Neuron (in vitro differentiated cells): Measurements from ENCODE around the gene ATF1.
"Not testable (repeated sequence)": the region's sequence is repeated elsewhere in the genome, so short reads cannot be mapped to it uniquely, and the experiment has no call there.

Experiments used
- H2AFZ ChIP-seq: one replicate; pipeline ENCODE4 v1.6.1; 2013; ENCODE audit warnings: low read depth, mild to moderate bottlenecking, inconsistent platforms, low read length, moderate library complexity
- H3K27me3 ChIP-seq: one replicate; pipeline ENCODE4 v1.6.1; 2013; ENCODE audit warnings: low read length; ENCODE audit not compliant: insufficient read depth
- H3K36me3 ChIP-seq: one replicate; pipeline ENCODE4 v1.6.1; 2013; ENCODE audit warnings: low read length; ENCODE audit not compliant: insufficient read depth
- H3K4me1 ChIP-seq: one replicate; pipeline ENCODE4 v1.6.1; 2013; ENCODE audit warnings: low read length; ENCODE audit not compliant: insufficient read depth
- H3K4me3 ChIP-seq: 2 replicates; pipeline ENCODE4 v1.5.1; 2013; ENCODE audit warnings: mild to moderate bottlenecking, low read length, moderate library complexity
- H3K9me3 ChIP-seq: one replicate; pipeline ENCODE4 v1.6.1; 2013; ENCODE audit warnings: low read length

ATF1 gene

DNA sequence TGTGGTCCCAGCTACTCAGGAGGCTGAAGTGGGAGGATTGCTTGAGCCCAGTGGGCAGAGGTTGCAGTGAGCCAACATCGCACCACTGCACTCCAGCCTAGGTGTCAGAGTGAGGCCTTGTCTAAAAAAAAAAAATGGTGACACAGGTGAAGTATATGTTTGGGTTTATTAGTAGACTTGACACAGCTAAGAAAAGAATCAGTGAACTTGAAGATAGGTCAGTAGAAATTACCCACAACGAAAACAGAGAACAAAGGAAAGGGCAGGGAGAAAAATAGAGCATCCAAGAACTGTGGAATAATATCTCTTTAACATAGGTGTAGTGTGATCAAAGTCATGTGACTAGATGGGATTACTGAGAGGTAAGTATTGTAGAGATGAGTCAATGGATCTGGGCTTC is 23.7 kb downstream of the ATF1 start:
- H3K4me3 ChIP-seq, result no peak overlapping the region
- H3K27me3 ChIP-seq, result no peaks in the 10 kb centered on the region
- H3K9me3 ChIP-seq, result peaks cover 8% of the 10 kb centered on the region
- no peaks in the 10 kb centered on the region for H3K4me1 ChIP-seq
- peaks cover 3% of the 10 kb centered on the region for H3K36me3 ChIP-seq
- no peak overlapping the region for H2AFZ ChIP-seq

DNA sequence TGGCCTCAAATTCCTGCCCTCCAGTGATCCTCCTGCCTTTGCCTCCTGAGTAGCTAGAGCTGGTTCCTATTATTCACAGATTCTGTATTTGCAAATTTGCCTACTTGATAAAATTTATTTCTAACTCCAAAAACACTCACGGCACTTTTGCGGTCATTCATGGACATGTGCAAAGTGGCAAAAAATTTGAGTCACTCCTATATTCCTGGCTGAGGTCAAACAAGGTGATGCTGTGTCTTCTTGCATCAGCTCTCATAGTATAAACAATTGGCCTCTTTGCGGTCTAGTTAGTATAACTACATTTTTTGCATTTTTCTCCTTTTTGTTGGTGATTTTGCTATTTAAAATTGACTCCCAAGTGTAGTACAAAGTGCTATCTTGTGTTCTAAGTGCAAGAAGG is 24.7 kb downstream of the ATF1 start:
- H3K4me3 ChIP-seq, result no peak overlapping the region
- no peaks in the 10 kb centered on the region for H3K36me3 ChIP-seq
- H3K9me3 ChIP-seq, result peaks cover 8% of the 10 kb centered on the region
- no peak overlapping the region for H2AFZ ChIP-seq
- H3K4me1 ChIP-seq, result no peaks in the 10 kb centered on the region
- H3K27me3 ChIP-seq, result no peaks in the 10 kb centered on the region

DNA sequence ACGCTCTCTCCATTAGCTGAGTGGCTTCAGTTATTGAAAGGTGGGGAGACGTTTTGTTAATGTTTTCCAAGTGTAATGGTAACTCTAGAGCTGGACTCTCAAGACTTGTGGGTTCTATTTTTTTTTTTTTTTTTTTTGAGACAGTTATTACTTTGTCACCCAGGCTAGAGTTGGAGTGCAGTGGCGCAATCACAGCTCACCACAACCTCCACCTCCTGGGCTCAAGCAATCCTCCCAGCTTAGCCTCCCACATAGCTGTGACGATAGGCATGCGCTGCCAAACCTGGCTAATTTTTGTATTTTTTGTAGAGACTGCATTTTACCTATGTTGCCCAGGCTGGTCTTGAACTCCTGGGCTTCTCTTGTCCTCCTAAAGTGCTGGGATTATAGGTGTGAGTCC is 26.2 kb downstream of the ATF1 start:
- Histone ChIP-seq H2AFZ (no peak overlapping the region), H3K9me3 (peaks cover 8% of the 10 kb centered on the region), H3K4me3 (no peak overlapping the region), H3K4me1 (no peaks in the 10 kb centered on the region), H3K27me3 (no peaks in the 10 kb centered on the region), H3K36me3 (no peaks in the 10 kb centered on the region)

DNA sequence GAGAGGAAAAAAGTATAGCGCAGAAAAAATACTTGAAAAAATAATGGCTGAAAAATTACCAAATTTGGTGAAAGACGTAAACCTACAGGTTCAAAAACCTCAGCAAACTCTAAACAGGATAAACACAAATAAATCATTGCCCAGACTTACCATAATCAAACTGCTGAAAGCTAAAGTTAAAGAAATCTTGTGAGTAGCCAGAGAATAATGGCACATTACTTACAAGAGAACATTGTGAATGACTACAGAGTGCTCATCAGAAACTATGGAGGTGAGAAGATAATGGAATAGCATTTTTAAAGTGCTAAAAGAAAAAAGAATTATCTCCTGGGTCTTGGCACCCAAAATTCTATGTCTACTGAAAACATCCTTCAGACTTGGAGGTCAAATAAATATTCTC is 36.0 kb downstream of the ATF1 start:
- H3K9me3 ChIP-seq, result peaks cover 24% of the 10 kb centered on the region
- H3K36me3 ChIP-seq, result peaks cover 42% of the 10 kb centered on the region
- no peaks in the 10 kb centered on the region for H3K27me3 ChIP-seq
- H2AFZ ChIP-seq, result no peak overlapping the region
- H3K4me3 ChIP-seq, result no peak overlapping the region
- H3K4me1 ChIP-seq, result no peaks in the 10 kb centered on the region

DNA sequence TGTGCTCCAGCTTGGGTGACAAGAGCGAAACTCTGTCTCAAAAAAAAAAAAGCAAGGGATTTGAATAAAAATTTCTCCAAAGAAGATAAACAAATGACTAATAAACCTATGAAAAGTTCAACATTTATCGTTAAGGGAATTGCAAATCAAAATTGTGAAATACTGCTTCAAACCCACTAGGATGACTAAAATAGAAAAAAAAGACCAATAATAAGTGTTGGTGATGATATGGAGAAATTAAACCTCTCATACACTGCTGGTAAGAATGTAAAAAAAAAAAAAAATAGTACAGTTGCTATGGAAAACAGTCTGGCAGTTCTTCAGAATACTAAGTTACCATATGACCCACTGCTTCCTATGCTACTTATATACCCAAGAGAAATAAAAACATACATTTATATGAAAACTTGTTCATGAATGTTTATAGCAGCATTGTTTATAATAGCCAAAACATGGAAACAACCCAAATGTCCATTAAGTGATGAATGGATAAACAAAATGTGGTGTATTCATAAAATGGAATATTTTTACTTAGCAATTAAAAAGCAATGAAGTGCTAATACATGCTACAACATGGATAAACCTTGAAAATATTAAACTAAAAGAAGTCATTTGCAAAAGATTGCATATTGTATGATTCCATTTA is 39.5 kb downstream of the ATF1 start:
- peaks cover 24% of the 10 kb centered on the region for H3K36me3 ChIP-seq
- H3K4me1 ChIP-seq, result no peaks in the 10 kb centered on the region
- H3K27me3 ChIP-seq, result no peaks in the 10 kb centered on the region
- H3K9me3 ChIP-seq, result peaks cover 19% of the 10 kb centered on the region
- no peak overlapping the region for H3K4me3 ChIP-seq
- H2AFZ ChIP-seq, result no peak overlapping the region

DNA sequence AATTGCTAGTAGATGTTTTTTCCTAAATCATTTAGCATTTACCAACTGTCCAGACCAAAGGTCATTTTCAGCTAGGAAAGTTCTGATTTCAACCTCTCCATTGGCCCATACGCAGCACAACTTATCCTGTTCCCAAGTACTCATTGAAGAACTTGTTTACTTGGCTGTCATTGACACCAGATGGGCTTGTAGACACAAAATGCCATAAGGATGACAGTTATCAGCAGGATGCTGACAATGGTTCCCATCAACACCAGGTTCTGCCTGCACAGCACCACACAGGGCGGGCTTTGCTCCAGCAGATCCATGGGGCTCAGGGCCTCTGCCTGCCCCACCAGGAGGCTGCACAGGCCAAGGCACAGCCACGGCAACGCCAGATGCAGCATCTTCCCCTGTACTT is 42.3 kb downstream of the ATF1 start:
- H2AFZ ChIP-seq, result no peak overlapping the region
- peaks cover 24% of the 10 kb centered on the region for H3K36me3 ChIP-seq
- H3K27me3 ChIP-seq, result no peaks in the 10 kb centered on the region
- no peaks in the 10 kb centered on the region for H3K4me1 ChIP-seq
- H3K4me3 ChIP-seq, result no peak overlapping the region
- H3K9me3 ChIP-seq, result no peaks in the 10 kb centered on the region

DNA sequence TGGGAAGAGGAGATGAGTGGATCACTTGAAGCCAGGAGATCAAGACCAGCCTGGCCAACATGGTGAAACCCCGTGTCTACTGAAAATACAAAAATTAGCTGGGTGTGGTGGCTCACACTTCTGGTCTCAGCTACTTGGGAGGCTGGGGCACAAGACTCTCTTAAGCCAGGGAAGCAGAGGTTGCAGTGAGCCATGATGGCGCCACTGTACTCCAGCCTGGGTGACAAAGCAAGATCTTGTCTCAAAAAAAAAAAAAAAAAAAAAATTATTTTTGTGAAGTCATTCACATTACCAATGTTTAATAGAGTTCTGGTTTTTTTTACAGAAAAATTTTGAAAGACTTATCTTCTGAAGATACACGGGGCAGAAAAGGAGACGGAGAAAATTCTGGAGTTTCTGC is 45.2 kb downstream of the ATF1 start:
- H3K36me3 ChIP-seq, result peaks cover 36% of the 10 kb centered on the region
- H3K27me3 ChIP-seq, H3K4me3 ChIP-seq, H3K9me3 ChIP-seq, H2AFZ ChIP-seq, H3K4me1 ChIP-seq: not testable (repeated sequence)

DNA sequence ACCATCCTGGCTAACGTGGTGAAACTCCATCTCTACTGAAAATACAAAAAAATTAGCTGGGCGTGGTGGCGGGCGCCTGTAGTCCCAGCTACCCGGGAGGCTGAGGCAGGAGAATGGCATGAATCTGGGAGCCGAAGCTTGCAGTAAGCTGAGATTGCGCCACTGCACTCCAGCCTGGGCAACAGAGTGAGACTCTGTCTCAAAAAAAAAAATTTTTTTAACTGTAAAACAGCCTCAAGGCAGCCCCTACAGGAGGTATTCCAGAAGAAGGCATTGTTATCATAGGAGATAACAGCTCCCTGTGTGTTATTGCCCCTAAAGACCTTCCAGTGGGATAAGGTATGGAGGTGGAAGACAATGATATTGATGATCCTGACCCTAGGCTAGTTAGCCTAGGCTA is 51.0 kb downstream of the ATF1 start:
- peaks cover 68% of the 10 kb centered on the region for H3K36me3 ChIP-seq

DNA sequence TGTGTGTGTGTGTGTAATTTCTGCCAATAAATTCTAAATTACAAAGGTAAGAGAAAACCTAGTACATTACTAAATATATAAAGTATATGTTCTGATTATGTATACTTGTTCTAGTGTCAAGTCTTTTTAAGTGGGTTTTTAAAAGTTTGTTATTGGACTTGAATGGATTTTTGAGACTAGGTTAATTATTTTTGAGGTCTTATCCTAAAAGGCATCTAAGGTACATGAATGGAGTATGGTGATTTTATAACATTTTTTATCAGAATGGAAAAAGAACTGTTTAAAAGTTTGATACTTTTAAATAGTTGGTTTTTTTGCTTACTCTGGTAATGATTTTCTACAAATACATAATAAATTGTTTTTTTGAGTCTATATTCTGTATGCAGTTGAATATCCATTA is 56.3 kb downstream of the ATF1 start:
- Histone ChIP-seq H2AFZ (no peak overlapping the region), H3K27me3 (no peaks in the 10 kb centered on the region), H3K9me3 (no peaks in the 10 kb centered on the region), H3K4me1 (no peaks in the 10 kb centered on the region), H3K4me3 (no peak overlapping the region), H3K36me3 (peaks cover 34% of the 10 kb centered on the region)

More for the DNA sequence above, 51.0 kb downstream of the ATF1 start:
- H3K27me3 ChIP-seq, H3K4me1 ChIP-seq, H2AFZ ChIP-seq, H3K4me3 ChIP-seq, H3K9me3 ChIP-seq: not testable (repeated sequence)

DNA sequence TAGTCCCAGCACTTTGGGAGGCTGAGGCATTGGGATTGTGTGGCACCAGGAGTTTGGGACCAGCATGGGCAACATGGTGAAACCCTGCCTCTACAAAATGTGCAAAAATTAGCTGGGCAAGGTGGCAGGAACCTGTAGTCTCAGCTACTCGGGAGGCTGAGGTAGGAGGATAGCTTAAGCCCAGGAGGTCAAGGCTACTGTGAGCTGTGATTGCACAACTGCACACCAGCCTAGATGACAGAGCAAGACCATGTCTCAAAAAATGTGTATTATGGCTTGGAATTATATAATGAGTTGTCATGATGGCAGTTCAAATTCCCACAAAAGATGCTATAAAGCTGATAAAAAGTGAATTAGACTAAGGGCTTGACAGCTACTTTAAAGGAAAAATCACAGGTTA is 58.2 kb downstream of the ATF1 start:
- Histone ChIP-seq H3K9me3 (no peaks in the 10 kb centered on the region), H2AFZ (no peak overlapping the region), H3K27me3 (no peaks in the 10 kb centered on the region), H3K4me1 (no peaks in the 10 kb centered on the region), H3K36me3 (peaks cover 16% of the 10 kb centered on the region), H3K4me3 (no peak overlapping the region)

DNA sequence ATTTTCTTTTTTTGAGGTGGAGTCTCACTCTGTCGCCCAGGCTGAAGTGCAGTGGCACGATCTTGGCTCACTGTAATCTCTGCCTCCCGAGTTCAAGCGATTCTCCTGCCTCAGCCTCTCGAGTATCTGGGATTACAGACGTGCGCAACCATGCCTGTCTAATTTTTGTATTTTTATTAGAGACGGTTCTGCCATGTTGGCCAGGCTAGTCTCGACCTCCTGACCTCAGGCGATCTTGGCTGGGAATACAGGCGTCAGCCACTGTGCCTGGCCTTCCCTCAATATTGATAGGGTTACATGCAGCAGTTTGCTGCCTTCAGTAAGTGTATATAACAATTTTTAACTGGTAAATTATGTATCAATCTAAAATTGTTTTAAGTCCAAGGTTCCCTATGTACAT is 59.8 kb downstream of the ATF1 start:
- not testable (repeated sequence) for H2AFZ ChIP-seq, H3K4me3 ChIP-seq, H3K9me3 ChIP-seq, H3K27me3 ChIP-seq, H3K4me1 ChIP-seq, H3K36me3 ChIP-seq

DNA sequence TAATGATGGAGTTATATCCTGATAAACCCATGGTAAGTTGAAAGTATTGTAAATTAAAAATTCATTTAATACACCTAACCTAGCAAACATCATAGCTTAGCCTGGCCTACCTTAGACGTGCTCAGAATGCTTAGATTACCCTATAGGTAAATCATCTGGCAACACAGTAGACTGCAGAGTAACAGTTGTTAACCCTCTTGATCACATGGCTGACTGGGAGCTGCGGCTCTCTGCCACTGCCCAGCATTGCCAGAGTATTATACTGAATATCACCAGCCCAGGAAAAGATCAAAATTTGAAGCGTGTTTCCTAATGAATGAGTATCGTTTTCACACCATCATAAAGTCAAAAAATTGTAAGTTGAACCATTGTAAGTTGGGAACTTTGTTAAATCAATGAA is 61.0 kb downstream of the ATF1 start:
- H3K9me3 ChIP-seq, result no peaks in the 10 kb centered on the region
- no peak overlapping the region for H3K4me3 ChIP-seq
- no peaks in the 10 kb centered on the region for H3K36me3 ChIP-seq
- H3K27me3 ChIP-seq, result no peaks in the 10 kb centered on the region
- no peak overlapping the region for H2AFZ ChIP-seq
- no peaks in the 10 kb centered on the region for H3K4me1 ChIP-seq

DNA sequence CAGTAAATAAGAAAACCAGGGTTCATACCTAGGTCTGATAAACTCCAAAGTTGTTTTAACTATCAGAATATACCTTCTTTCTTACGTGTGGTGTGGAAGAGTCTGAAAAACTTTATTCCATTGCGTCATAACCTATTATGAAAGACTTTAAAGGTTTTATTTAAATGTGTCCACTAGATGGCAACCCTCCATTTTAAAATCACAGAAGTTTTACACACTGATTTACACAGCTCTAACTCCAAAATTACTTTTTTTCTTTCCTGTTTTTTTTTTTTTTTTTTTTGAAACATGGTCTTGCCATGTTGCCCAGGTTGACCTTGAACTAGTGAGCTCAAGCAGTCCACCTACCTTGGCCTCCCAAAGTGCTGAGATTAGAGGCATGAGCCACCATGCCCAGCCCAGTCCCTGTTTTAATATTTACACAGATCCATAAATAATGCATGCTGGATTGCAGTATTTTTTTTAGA is 61.5 kb downstream of the ATF1 start:
- Histone ChIP-seq H3K36me3 (no peaks in the 10 kb centered on the region), H3K27me3 (no peaks in the 10 kb centered on the region), H3K9me3 (no peaks in the 10 kb centered on the region), H3K4me1 (no peaks in the 10 kb centered on the region), H2AFZ (no peak overlapping the region), H3K4me3 (no peak overlapping the region)

DNA sequence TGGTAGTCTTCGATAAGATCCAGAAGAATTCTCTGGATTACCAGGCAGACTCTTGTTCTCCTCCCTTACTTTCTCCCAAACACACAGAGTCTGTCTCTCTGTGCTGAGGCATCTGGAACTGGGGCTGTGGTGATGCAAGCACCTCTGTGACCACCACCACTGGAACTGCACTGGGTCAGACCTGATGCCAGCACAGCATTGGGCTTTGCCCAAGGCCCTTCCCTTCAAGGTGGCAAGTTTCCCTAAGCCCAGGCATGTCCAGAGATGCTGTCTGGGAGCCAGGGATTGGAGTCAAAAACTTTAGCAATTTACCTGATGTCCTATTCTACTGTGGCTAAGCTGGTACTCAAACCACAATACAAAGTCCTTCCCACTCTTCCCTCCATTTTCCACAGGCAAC is 64.2 kb downstream of the ATF1 start:
- Histone ChIP-seq H3K9me3 (peaks cover 5% of the 10 kb centered on the region), H3K4me1 (no peaks in the 10 kb centered on the region), H3K36me3 (no peaks in the 10 kb centered on the region), H3K4me3 (no peak overlapping the region), H2AFZ (no peak overlapping the region), H3K27me3 (no peaks in the 10 kb centered on the region)
